ENCODE measurements around the gene THAP6. TPM values are rescaled to one million over a fixed set of nuclear protein-coding genes. Genes with fewer than 3 reads are reported as not detected.
A peak's percentile ranks its signal among the peaks of the same experiment; 100 is the strongest.
"Not testable (repeated sequence)": the region's sequence is repeated elsewhere in the genome, so short reads cannot be mapped to it uniquely, and the experiment has no call there.

Gene THAP6
- total RNA-seq, 1 donor from 2014 or later = 32.8 TPM

DNA sequence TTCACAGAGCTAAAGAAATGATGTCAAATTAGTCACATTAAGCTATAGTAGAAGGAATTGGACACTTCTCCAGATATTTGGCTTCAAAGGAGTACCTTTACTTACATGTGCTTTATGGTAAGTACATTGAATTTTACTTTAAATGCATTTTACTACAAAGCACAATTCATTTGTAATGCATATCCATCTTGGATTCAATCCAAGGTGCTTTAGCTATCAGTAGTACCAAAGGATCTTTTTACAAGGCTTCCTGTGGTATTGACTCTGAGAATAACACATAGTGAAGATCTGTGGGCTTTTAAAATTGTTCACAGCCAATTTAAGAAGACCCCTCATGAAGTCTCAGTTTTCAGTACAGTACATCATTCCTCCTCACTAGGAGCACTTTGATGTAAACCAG lies 13.2 kb downstream of the THAP6 start:
- no peak for DNase-seq (ENCODE audit: low spot score in 2 of 2, unreplicated experiment in 2 of 2)
- no peaks in the 10 kb centered on the region for H3K27me3 Mint-ChIP-seq (ENCODE audit: low read depth)
- peaks cover 62% of the 10 kb centered on the region for H3K36me3 Mint-ChIP-seq
- peaks cover 22% of the 10 kb centered on the region for H3K9me3 Mint-ChIP-seq
- TF ChIP-seq, protein P1, sequence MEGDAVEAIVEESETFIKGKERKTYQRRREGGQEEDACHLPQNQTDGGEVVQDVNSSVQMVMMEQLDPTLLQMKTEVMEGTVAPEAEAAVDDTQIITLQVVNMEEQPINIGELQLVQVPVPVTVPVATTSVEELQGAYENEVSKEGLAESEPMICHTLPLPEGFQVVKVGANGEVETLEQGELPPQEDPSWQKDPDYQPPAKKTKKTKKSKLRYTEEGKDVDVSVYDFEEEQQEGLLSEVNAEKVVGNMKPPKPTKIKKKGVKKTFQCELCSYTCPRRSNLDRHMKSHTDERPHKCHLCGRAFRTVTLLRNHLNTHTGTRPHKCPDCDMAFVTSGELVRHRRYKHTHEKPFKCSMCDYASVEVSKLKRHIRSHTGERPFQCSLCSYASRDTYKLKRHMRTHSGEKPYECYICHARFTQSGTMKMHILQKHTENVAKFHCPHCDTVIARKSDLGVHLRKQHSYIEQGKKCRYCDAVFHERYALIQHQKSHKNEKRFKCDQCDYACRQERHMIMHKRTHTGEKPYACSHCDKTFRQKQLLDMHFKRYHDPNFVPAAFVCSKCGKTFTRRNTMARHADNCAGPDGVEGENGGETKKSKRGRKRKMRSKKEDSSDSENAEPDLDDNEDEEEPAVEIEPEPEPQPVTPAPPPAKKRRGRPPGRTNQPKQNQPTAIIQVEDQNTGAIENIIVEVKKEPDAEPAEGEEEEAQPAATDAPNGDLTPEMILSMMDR (IDR thresholded peaks at IDR 0.05; ENCODE audit: unreplicated experiment) = no peak
- H3K4me3 Mint-ChIP-seq = no peak overlapping the region
- H3K27ac Mint-ChIP-seq = no peak overlapping the region
- H3K4me1 Mint-ChIP-seq = peaks cover 2% of the 10 kb centered on the region

GRCh38 chr4:75530556-75531322 lies 16.5 kb downstream of the THAP6 start:
- no peak for DNase-seq (ENCODE audit: low spot score in 2 of 2, unreplicated experiment in 2 of 2)
- Mint-ChIP-seq H3K9me3 (peaks cover 41% of the 10 kb centered on the region), H3K4me3 (no peak overlapping the region), H3K4me1 (no peaks in the 10 kb centered on the region), H3K27me3 (ENCODE audit: low read depth) (no peaks in the 10 kb centered on the region), H3K36me3 (peaks cover 67% of the 10 kb centered on the region), H3K27ac (no peak overlapping the region)
- TF ChIP-seq, protein P1 (IDR thresholded peaks at IDR 0.05; ENCODE audit: unreplicated experiment) = no peak

DNA sequence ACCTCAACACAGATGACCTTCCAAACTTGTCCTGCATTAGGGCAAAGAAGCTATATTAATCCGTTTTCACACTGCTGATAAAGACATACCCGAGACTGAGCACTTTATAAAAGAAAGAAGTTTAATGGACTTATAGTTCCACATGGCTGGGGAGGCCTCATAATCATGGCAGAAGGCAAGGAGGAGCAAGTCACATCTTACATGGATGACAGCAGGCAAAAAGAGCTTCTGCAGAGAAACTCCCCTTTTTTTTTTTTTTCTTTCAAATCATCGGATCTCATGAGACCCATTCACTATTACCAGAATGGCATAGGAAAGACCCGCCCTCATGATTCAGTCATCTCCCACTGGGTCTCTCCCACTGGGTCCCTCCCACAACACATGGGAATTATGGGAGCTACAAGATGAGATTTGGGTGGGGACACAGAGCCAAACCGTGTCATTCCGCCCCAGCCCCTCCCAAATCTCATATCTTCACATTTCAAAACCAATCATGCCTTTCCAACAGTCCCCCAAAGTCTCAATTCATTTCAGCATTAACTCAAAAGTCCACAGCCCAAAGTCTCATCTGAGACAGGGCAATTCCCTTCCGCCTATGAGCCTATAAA lies 17.4 kb downstream of the THAP6 start:
- Mint-ChIP-seq H3K36me3 (peaks cover 64% of the 10 kb centered on the region), H3K9me3 (peaks cover 44% of the 10 kb centered on the region)
- H3K4me1 Mint-ChIP-seq; H3K27ac Mint-ChIP-seq; H3K4me3 Mint-ChIP-seq; DNase-seq (ENCODE audit: low spot score in 2 of 2, unreplicated experiment in 2 of 2); H3K27me3 Mint-ChIP-seq (ENCODE audit: low read depth): not testable (repeated sequence)

DNA sequence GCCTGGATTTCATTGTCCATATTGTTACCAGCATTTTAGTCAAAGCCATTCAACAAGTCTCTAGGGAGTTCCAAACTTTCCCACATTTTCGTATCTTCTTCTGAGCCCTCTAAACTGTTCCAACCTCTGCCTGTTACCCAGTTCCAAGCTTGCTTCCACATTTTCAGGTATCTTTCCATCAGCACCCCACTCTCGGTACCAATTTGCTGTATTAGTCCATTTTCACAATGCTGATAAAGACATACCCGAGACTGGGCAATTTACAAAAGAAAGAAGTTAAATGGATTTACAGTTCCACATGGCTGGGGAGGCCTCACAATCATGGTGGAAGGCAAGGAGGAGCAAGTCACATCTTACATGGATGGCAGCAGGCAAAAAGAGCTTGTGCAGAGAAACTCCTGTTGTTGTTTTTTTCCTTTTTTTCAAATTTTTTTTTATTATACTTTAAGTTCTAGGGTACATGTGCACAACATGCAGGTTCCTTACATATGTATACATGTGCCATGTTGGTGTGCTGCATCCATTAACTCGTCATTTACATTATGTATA lies 19.1 kb downstream of the THAP6 start:
- peaks cover 72% of the 10 kb centered on the region for H3K36me3 Mint-ChIP-seq
- peaks cover 59% of the 10 kb centered on the region for H3K9me3 Mint-ChIP-seq
- H3K27ac Mint-ChIP-seq; H3K27me3 Mint-ChIP-seq (ENCODE audit: low read depth); DNase-seq (ENCODE audit: low spot score in 2 of 2, unreplicated experiment in 2 of 2); H3K4me3 Mint-ChIP-seq; H3K4me1 Mint-ChIP-seq: not testable (repeated sequence)

DNA sequence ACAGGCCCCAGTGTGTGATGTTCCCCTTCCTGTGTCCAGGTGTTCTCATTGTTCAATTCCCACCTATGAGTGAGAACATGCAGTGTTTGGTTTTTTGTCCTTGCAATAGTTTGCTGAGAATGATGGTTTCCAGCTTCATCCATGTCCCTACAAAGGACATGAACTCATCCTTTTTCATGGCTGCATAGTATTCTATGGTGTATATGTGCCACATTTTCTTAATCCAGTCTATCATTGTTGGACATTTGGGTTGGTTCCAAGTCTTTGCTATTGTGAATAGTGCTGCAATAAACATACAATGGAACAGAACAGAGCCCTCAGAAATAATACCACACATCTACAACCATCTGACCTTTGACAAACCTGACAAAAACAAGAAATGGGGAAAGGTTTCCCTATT lies 19.7 kb downstream of the THAP6 start:
- Mint-ChIP-seq H3K9me3 (peaks cover 63% of the 10 kb centered on the region), H3K36me3 (peaks cover 76% of the 10 kb centered on the region)
- not testable (repeated sequence) for H3K27me3 Mint-ChIP-seq (ENCODE audit: low read depth); H3K4me1 Mint-ChIP-seq; H3K27ac Mint-ChIP-seq; H3K4me3 Mint-ChIP-seq; DNase-seq (ENCODE audit: low spot score in 2 of 2, unreplicated experiment in 2 of 2)

DNA sequence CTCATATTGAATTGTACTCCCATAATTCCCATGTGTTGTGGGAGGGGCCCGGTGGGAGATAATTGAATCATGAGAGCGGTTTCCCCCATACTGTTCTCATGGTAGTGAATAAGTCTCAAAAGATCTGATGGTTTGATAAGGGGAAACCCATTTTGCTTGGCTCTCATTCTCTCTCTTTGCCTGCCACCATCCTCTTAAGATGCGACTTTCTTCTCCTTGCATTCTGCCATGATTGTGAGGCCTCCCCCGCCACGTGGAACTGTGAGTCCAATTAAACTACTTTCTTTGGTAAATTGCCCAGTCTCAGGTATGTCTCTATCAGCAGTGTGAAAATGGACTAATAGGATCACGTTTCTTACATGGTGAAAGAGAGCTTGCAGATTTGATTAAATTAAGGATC lies 23.0 kb downstream of the THAP6 start:
- H3K4me1 Mint-ChIP-seq; DNase-seq (ENCODE audit: low spot score in 2 of 2, unreplicated experiment in 2 of 2); H3K4me3 Mint-ChIP-seq; H3K27me3 Mint-ChIP-seq (ENCODE audit: low read depth); H3K27ac Mint-ChIP-seq: not testable (repeated sequence)
- H3K9me3 Mint-ChIP-seq = peaks cover 43% of the 10 kb centered on the region
- H3K36me3 Mint-ChIP-seq = peaks cover 50% of the 10 kb centered on the region

- no peak for DNase-seq (ENCODE audit: low spot score in 2 of 2, unreplicated experiment in 2 of 2)
- peaks cover 24% of the 10 kb centered on the region for H3K36me3 Mint-ChIP-seq
- peaks cover 8% of the 10 kb centered on the region for H3K4me1 Mint-ChIP-seq
- peak overlapping the region; percentile 57 for H3K27ac Mint-ChIP-seq
- no peaks in the 10 kb centered on the region for H3K27me3 Mint-ChIP-seq (ENCODE audit: low read depth)
- H3K4me3 Mint-ChIP-seq = no peak overlapping the region
- TF ChIP-seq, protein P1 (IDR thresholded peaks at IDR 0.05; ENCODE audit: unreplicated experiment) = no peak
- peaks cover 9% of the 10 kb centered on the region for H3K9me3 Mint-ChIP-seq
Measured at GRCh38 chr4:75542824-75543223, 28.6 kb downstream of the THAP6 start.

DNA sequence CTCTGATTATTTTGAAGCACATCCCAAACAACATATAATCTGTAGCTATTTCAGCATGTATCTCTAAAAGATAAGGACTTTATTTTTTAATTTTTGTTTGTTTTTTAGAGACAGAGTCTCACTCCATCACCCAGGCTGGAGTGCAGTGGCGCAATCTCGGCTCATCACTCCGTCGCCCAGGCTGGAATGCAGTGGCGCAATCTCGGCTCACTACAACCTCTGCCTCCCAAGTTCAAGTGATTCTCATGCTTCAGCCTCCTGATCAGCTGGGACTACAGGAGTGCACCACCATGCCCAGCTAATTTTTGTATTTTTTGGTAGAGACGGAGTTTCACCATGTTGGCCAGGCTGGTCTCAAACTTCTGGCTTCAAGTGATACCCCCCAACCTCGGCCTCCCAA lies 29.9 kb downstream of the THAP6 start:
- H3K4me3 Mint-ChIP-seq, H3K9me3 Mint-ChIP-seq: not testable (repeated sequence)

More for the DNA sequence above, 29.9 kb downstream of the THAP6 start:
- not testable (repeated sequence) for H3K27ac Mint-ChIP-seq; DNase-seq (ENCODE audit: low spot score in 2 of 2, unreplicated experiment in 2 of 2); H3K36me3 Mint-ChIP-seq; H3K27me3 Mint-ChIP-seq (ENCODE audit: low read depth)
- H3K4me1 Mint-ChIP-seq = peaks cover 15% of the 10 kb centered on the region
